ENCODE data around the gene CFAP410.

Gene CFAP410

GRCh38 chr21:44370027-44370735 is 31.0 kb upstream of the CFAP410 start:
- DNase-seq (ENCODE audit: low read depth): no peak
- no peak for TF ChIP-seq CTCF (IDR thresholded peaks at IDR 0.05; ENCODE audit: insufficient read depth, low read depth, low read length, missing control alignments)
- no peak overlapping the region for H3K4me3 ChIP-seq (ENCODE audit: low read depth, low read length)

GRCh38 chr21:44368711-44369446 is 29.7 kb upstream of the CFAP410 start:
- no peak for TF ChIP-seq CTCF (IDR thresholded peaks at IDR 0.05; ENCODE audit: insufficient read depth, low read depth, low read length, missing control alignments)
- no peak overlapping the region for H3K4me3 ChIP-seq (ENCODE audit: low read depth, low read length)
- no peak for DNase-seq (ENCODE audit: low read depth)

GRCh38 chr21:44366586-44367211 is 27.5 kb upstream of the CFAP410 start:
- no peak for DNase-seq (ENCODE audit: low read depth)
- no peak for TF ChIP-seq CTCF (IDR thresholded peaks at IDR 0.05; ENCODE audit: insufficient read depth, low read depth, low read length, missing control alignments)
- no peak overlapping the region for H3K4me3 ChIP-seq (ENCODE audit: low read depth, low read length)

- DNase-seq (ENCODE audit: low read depth): no peak
- TF ChIP-seq CTCF (IDR thresholded peaks at IDR 0.05; ENCODE audit: insufficient read depth, low read depth, low read length, missing control alignments): no peak
- no peak overlapping the region for H3K4me3 ChIP-seq (ENCODE audit: low read depth, low read length)
These were observed 26.9 kb upstream of the CFAP410 start for GRCh38 chr21:44365967-44366585.

GRCh38 chr21:44365251-44365966 is 26.2 kb upstream of the CFAP410 start:
- TF ChIP-seq CTCF (IDR thresholded peaks at IDR 0.05; ENCODE audit: insufficient read depth, low read depth, low read length, missing control alignments): no peak
- no peak overlapping the region for H3K4me3 ChIP-seq (ENCODE audit: low read depth, low read length)
- no peak for DNase-seq (ENCODE audit: low read depth)

Measured in GM12865 (cell line).